Mammary epithelial cell (primary cell): ENCODE measurements around the gene IL13.

ENCODE experiments used
- EZH2 ChIP-seq: IDR thresholded peaks from 2 replicates; pipeline ENCODE4 v1.6.1; 2012; ENCODE audit warnings: low read length, inconsistent platforms, borderline replicate concordance
- TF ChIP-seq, protein P1 (sequence below), 2 donors: IDR thresholded peaks in 1 of 2; conservative IDR thresholded peaks in 1 of 2; 2 replicates each; pipeline ENCODE4 v1.5.1; 2011 to 2012; ENCODE audit warnings: inconsistent platforms in 2 of 2, low read length in 2 of 2, mild to moderate bottlenecking in 2 of 2, control low read depth in 1 of 2, low read depth in 1 of 2; ENCODE audit not compliant: insufficient read depth in 1 of 2; ENCODE audit errors: extremely low read depth in 1 of 2

GRCh38 chr5:132667761-132668705 is 10.1 kb downstream of the IL13 start:
- TF ChIP-seq, protein P1, sequence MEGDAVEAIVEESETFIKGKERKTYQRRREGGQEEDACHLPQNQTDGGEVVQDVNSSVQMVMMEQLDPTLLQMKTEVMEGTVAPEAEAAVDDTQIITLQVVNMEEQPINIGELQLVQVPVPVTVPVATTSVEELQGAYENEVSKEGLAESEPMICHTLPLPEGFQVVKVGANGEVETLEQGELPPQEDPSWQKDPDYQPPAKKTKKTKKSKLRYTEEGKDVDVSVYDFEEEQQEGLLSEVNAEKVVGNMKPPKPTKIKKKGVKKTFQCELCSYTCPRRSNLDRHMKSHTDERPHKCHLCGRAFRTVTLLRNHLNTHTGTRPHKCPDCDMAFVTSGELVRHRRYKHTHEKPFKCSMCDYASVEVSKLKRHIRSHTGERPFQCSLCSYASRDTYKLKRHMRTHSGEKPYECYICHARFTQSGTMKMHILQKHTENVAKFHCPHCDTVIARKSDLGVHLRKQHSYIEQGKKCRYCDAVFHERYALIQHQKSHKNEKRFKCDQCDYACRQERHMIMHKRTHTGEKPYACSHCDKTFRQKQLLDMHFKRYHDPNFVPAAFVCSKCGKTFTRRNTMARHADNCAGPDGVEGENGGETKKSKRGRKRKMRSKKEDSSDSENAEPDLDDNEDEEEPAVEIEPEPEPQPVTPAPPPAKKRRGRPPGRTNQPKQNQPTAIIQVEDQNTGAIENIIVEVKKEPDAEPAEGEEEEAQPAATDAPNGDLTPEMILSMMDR (conservative IDR thresholded peaks at IDR 0.05 in 1 of 2, IDR thresholded peaks at IDR 0.05 in 1 of 2; ENCODE audit: extremely low read depth in 1 of 2, insufficient read depth in 1 of 2, low read depth in 1 of 2, low read length in 2 of 2), result no peak
- TF ChIP-seq EZH2, result no peak
